ENCODE results near the gene PFKFB4. TPM values are rescaled to one million over a fixed set of nuclear protein-coding genes. Genes with fewer than 3 reads are reported as not detected.

Gene PFKFB4
- total RNA-seq, 1 experiment from 2014 or later: 20.3 TPM

GRCh38 chr3:48505968-48506504 is 50.6 kb downstream of the PFKFB4 start:
- H3K9me3 ChIP-seq (ENCODE audit: control insufficient read depth in 1 of 2, insufficient read depth in 1 of 2, low read depth in 1 of 2, low read length in 2 of 2): no peaks in the 10 kb centered on the region
- POLR2A ChIA-PET: no interaction called here
- RAD21 ChIA-PET (ENCODE audit: low non-redundant PET in 1 of 2, low total read pairs in 2 of 2, uncharacterized antibody in 2 of 2, unreplicated experiment in 2 of 2): no interaction called here
- H3K9ac ChIP-seq (ENCODE audit: low read length): no peak overlapping the region
- no peak overlapping the region for H3K4me2 ChIP-seq (ENCODE audit: low read length)
- H3K4me3 ChIP-seq (replicated peaks in 1 of 2; ENCODE audit: low read depth in 1 of 2, low read length in 2 of 2): no peak overlapping the region
- H3K27ac ChIP-seq (ENCODE audit: low read depth, low read length): no peak overlapping the region
- intact Hi-C loops (cut with micrococcal nuclease): loop anchor here (2.0 to 5.0 kb wide), 2 partner anchors 33 to 41 kb away; no protein-coding TSS in a partner anchor
- no peaks in the 10 kb centered on the region for H3K9me2 ChIP-seq (ENCODE audit: insufficient read depth)
- peaks cover 54 to 79% of the 10 kb centered on the region in 2 experiments for H3K4me1 ChIP-seq (ENCODE audit: control insufficient read depth in 1 of 2, insufficient read depth in 2 of 2, low read length in 2 of 2)
- no peak for DNase-seq (ENCODE audit: low read depth, low spot score)
- H3K36me3 ChIP-seq (ENCODE audit: control insufficient read depth in 1 of 2, insufficient read depth in 2 of 2, low read length in 2 of 2): no peaks in the 10 kb centered on the region
- BruUV-seq (replicated peaks): no TSS peak
- H2AFZ ChIP-seq (ENCODE audit: low read depth, low read length, poor library complexity, severe bottlenecking): no peak overlapping the region
- H4K20me1 ChIP-seq (ENCODE audit: insufficient read depth): no peaks in the 10 kb centered on the region
- TF ChIP-seq EGR1 (IDR thresholded peaks at IDR 0.05; ENCODE audit: low read depth): no peak
- TF ChIP-seq MAX (IDR thresholded peaks at IDR 0.05): no peak
- TF ChIP-seq EZH2 (IDR thresholded peaks at IDR 0.05): no peak
- TF ChIP-seq EZH2phosphoT487 (IDR thresholded peaks at IDR 0.05; ENCODE audit: borderline replicate concordance): no peak
- no peak for TF ChIP-seq CTCF (IDR thresholded peaks at IDR 0.05 in 2 of 3, conservative IDR thresholded peaks at IDR 0.05 in 1 of 3; ENCODE audit: borderline replicate concordance in 1 of 3, insufficient read depth in 1 of 3, low read depth in 2 of 3, low read length in 2 of 3)
- no peak for TF ChIP-seq REST (IDR thresholded peaks at IDR 0.05; ENCODE audit: low read depth)
- no peak for TF ChIP-seq ZBTB33 (IDR thresholded peaks at IDR 0.05; ENCODE audit: extremely low read depth, insufficient replicate concordance, low read length)
- no peak for TF ChIP-seq POLR2A (IDR thresholded peaks at IDR 0.05; ENCODE audit: borderline replicate concordance, extremely low read depth, insufficient read depth, insufficient read length)
- TF ChIP-seq TCF7L2 (IDR thresholded peaks at IDR 0.05; ENCODE audit: borderline replicate concordance, extremely low read depth, insufficient read depth, insufficient read length): no peak
- TF ChIP-seq YY1 (IDR thresholded peaks at IDR 0.05; ENCODE audit: extremely low read depth, insufficient replicate concordance, low read depth, low read length): no peak
- no peak for TF ChIP-seq POLR2AphosphoS5 (IDR thresholded peaks at IDR 0.05; ENCODE audit: low read depth, low read length)
- no peak for TF ChIP-seq ZFX (IDR thresholded peaks at IDR 0.05)
- TF ChIP-seq RAD21 (IDR thresholded peaks at IDR 0.05; ENCODE audit: low read depth): no peak
- TF ChIP-seq CBX3 (IDR thresholded peaks at IDR 0.05; ENCODE audit: low read depth): no peak
- no peak for TF ChIP-seq CEBPB (IDR thresholded peaks at IDR 0.05; ENCODE audit: low read depth)
- no peaks in the 10 kb centered on the region for H3K27me3 ChIP-seq (ENCODE audit: insufficient read depth, low read length)
- no peak for ATAC-seq
- no peaks in the 10 kb centered on the region for H3K79me2 ChIP-seq (ENCODE audit: insufficient read depth, low read length)
- CTCF ChIA-PET: no interaction called here
